ENCODE results near the gene ASB11.

The ASB11 gene

DNA sequence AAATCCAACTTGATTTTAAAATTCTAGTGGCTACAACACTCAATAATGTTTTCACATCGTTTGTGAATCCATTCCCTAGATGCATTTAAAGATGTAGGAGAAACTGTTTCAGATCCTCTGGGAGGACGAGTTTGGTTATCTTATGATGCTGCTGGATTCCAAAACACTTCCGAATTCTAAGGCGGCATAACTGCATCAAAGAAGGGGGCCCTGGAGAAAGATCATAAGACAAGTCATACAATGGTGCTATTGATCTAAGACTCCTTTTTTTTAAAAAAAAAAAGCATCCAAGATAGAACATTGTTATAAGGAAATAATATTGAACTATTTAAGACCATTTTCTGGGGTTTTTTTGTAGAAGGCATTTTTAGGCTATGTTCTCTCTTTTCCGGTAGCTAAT, 71.0 kb downstream of the ASB11 start:
- H3K9ac ChIP-seq (ENCODE audit: low read length) = no peak overlapping the region
- TF ChIP-seq, protein P1, sequence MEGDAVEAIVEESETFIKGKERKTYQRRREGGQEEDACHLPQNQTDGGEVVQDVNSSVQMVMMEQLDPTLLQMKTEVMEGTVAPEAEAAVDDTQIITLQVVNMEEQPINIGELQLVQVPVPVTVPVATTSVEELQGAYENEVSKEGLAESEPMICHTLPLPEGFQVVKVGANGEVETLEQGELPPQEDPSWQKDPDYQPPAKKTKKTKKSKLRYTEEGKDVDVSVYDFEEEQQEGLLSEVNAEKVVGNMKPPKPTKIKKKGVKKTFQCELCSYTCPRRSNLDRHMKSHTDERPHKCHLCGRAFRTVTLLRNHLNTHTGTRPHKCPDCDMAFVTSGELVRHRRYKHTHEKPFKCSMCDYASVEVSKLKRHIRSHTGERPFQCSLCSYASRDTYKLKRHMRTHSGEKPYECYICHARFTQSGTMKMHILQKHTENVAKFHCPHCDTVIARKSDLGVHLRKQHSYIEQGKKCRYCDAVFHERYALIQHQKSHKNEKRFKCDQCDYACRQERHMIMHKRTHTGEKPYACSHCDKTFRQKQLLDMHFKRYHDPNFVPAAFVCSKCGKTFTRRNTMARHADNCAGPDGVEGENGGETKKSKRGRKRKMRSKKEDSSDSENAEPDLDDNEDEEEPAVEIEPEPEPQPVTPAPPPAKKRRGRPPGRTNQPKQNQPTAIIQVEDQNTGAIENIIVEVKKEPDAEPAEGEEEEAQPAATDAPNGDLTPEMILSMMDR (IDR thresholded peaks at IDR 0.05; ENCODE audit: low read depth, low read length) = no peak
- TF ChIP-seq EZH2phosphoT487 (IDR thresholded peaks at IDR 0.05; ENCODE audit: low read depth) = no peak
- no peak overlapping the region for H3K4me2 ChIP-seq (ENCODE audit: low read length)
- no peaks in the 10 kb centered on the region for H4K20me1 ChIP-seq (ENCODE audit: insufficient read depth, low read length)
- H3K27ac ChIP-seq (ENCODE audit: low read length) = no peak overlapping the region
- H2AFZ ChIP-seq (ENCODE audit: low read depth, low read length) = no peak overlapping the region
- H3K79me2 ChIP-seq (ENCODE audit: low read length) = no peaks in the 10 kb centered on the region
- no peak overlapping the region for H3K4me3 ChIP-seq (ENCODE audit: low read length)
- H3K4me1 ChIP-seq (ENCODE audit: low read length) = peaks cover 12% of the 10 kb centered on the region
- no peaks in the 10 kb centered on the region for H3K9me3 ChIP-seq (ENCODE audit: insufficient read depth, low read length)
- no peaks in the 10 kb centered on the region for H3K27me3 ChIP-seq (ENCODE audit: low read depth, low read length)
- no peaks in the 10 kb centered on the region for H3K36me3 ChIP-seq (replicated peaks; ENCODE audit: low read depth, low read length)

DNA sequence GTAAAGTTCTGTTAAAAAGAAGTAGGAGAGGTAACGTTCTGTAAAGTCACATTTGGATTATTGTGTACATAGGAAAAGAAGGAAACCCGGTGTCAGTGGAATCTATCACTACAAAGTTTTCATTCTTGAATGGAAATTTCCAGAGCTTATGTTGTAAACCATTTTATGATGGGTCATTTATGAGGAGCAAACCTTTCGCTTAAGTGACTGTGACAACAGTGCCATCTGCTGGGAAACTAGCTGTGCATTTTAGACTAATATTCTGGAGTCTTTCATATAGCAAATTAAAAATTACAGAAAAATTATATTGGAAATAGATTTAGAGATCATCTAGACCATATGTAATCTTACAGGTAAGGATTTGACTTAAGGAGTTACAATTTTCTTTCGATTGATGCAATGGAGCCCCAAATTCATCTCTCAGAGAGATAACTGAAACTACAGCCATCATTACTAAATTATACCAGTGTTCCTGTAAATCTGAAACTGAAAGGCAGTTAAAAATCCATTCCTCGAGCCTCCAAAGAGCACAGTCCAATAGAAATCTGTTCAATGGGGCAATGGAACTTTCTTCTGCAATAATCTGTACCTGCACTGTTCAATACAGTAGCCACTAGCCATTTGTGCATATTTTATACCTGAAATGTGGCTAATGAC, 72.4 kb downstream of the ASB11 start:
- no peak for TF ChIP-seq EZH2phosphoT487 (IDR thresholded peaks at IDR 0.05; ENCODE audit: low read depth)
- TF ChIP-seq, protein P1 (IDR thresholded peaks at IDR 0.05; ENCODE audit: low read depth, low read length) = peak; percentile 74
- H3K4me1 ChIP-seq (ENCODE audit: low read length) = peaks cover 12% of the 10 kb centered on the region
- H4K20me1 ChIP-seq (ENCODE audit: insufficient read depth, low read length) = no peaks in the 10 kb centered on the region
- H3K36me3 ChIP-seq (replicated peaks; ENCODE audit: low read depth, low read length) = no peaks in the 10 kb centered on the region
- no peak overlapping the region for H2AFZ ChIP-seq (ENCODE audit: low read depth, low read length)
- H3K27me3 ChIP-seq (ENCODE audit: low read depth, low read length) = no peaks in the 10 kb centered on the region
- H3K4me2 ChIP-seq (ENCODE audit: low read length) = peak overlapping the region; percentile 33; the same call in 1 of the 2 replicates
- H3K4me3 ChIP-seq (ENCODE audit: low read length) = 0 out of 2 replicates have a peak overlapping the region, but pooled peaks have one; percentile 18
- no peaks in the 10 kb centered on the region for H3K79me2 ChIP-seq (ENCODE audit: low read length)
- no peak overlapping the region for H3K27ac ChIP-seq (ENCODE audit: low read length)
- no peak overlapping the region for H3K9ac ChIP-seq (ENCODE audit: low read length)
- H3K9me3 ChIP-seq (ENCODE audit: insufficient read depth, low read length) = no peaks in the 10 kb centered on the region

DNA sequence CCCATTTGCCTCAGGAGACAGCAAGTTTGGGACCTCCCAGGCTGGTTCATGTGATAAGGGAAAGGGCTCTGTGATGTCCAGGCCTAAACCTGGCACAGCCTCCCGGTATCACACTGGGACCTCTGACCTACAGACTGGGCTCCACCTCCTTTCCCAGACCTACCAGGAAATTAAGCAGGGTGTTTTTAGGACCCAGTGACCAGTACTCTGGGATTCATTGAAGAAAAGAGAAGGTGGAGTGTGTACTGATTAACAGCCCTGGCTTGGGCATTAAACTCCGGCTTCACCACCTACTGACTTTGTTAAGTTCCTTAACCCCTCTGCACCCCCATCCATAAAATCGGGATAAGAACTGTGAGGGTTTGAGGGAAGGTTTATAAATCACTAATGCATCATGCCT, 74.1 kb downstream of the ASB11 start:
- TF ChIP-seq, protein P1 (IDR thresholded peaks at IDR 0.05; ENCODE audit: low read depth, low read length) = no peak
- no peak for TF ChIP-seq EZH2phosphoT487 (IDR thresholded peaks at IDR 0.05; ENCODE audit: low read depth)
- Histone ChIP-seq H3K9ac (ENCODE audit: low read length) (no peak overlapping the region), H4K20me1 (ENCODE audit: insufficient read depth, low read length) (no peaks in the 10 kb centered on the region), H3K9me3 (ENCODE audit: insufficient read depth, low read length) (no peaks in the 10 kb centered on the region), H3K4me1 (ENCODE audit: low read length) (peaks cover 12% of the 10 kb centered on the region), H3K4me3 (ENCODE audit: low read length) (no peak overlapping the region), H3K4me2 (ENCODE audit: low read length) (no peak overlapping the region), H2AFZ (ENCODE audit: low read depth, low read length) (no peak overlapping the region), H3K27ac (ENCODE audit: low read length) (no peak overlapping the region), H3K27me3 (ENCODE audit: low read depth, low read length) (no peaks in the 10 kb centered on the region), H3K36me3 (replicated peaks; ENCODE audit: low read depth, low read length) (no peaks in the 10 kb centered on the region), H3K79me2 (ENCODE audit: low read length) (no peaks in the 10 kb centered on the region)

DNA sequence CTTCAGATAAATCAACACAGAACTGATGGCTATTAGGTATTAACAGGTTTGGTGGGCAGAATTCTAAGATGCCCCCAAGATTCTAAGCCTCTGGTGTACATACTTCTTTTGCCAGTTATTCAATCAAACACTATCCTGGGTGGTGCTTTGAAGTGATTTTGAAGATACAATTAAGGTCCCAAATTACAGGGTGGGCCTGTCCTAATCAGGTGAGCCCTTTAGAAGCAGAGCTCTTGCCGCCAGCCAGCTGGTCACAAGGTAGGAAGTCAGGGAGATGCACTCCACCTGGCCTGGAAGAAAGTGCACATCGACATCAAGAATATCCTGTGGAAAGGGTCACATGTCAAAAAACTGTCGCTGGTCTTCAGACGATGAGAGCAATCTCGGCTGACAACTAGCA, 75.0 kb downstream of the ASB11 start:
- H3K9ac ChIP-seq (ENCODE audit: low read length) = no peak overlapping the region
- H3K27me3 ChIP-seq (ENCODE audit: low read depth, low read length) = no peaks in the 10 kb centered on the region
- no peaks in the 10 kb centered on the region for H3K9me3 ChIP-seq (ENCODE audit: insufficient read depth, low read length)
- H2AFZ ChIP-seq (ENCODE audit: low read depth, low read length) = no peak overlapping the region
- H3K4me3 ChIP-seq (ENCODE audit: low read length) = no peak overlapping the region
- H3K4me2 ChIP-seq (ENCODE audit: low read length) = no peak overlapping the region
- no peak for TF ChIP-seq EZH2phosphoT487 (IDR thresholded peaks at IDR 0.05; ENCODE audit: low read depth)
- H3K36me3 ChIP-seq (replicated peaks; ENCODE audit: low read depth, low read length) = no peaks in the 10 kb centered on the region
- no peaks in the 10 kb centered on the region for H4K20me1 ChIP-seq (ENCODE audit: insufficient read depth, low read length)
- H3K4me1 ChIP-seq (ENCODE audit: low read length) = peaks cover 12% of the 10 kb centered on the region
- H3K79me2 ChIP-seq (ENCODE audit: low read length) = no peaks in the 10 kb centered on the region
- no peak overlapping the region for H3K27ac ChIP-seq (ENCODE audit: low read length)

Data from OCI-LY3 (cell line).